ENCODE results near the gene CDHR5.

CDHR5 gene

GRCh38 chr11:620935-621814 lies 3.6 kb downstream of the CDHR5 start:
- no peak for DNase-seq

GRCh38 chr11:620201-620600 lies 4.6 kb downstream of the CDHR5 start:
- no peak for DNase-seq

GRCh38 chr11:619628-620050 lies 5.1 kb downstream of the CDHR5 start:
- no peak for DNase-seq

- no peak for DNase-seq
Observed at GRCh38 chr11:618856-619627, 5.7 kb downstream of the CDHR5 start.

GRCh38 chr11:617912-618682 lies 6.7 kb downstream of the CDHR5 start:
- DNase-seq: no peak

- no peak for DNase-seq
Observed at GRCh38 chr11:617199-617911, 7.4 kb downstream of the CDHR5 start.

- no peak for DNase-seq
Observed at GRCh38 chr11:616320-617198, 8.2 kb downstream of the CDHR5 start.

- DNase-seq: peak; percentile 83
Observed at GRCh38 chr11:615504-616319, 9.0 kb downstream of the CDHR5 start, which contains the start of gene IRF7. TSS of gene IRF7 (minus strand) at chr11:615950. CDS start at chr11:615364, 586 bp downstream.

GRCh38 chr11:614623-615503 lies 9.9 kb downstream of the CDHR5 start:
- no peak for DNase-seq

GRCh38 chr11:614021-614622 lies 10.6 kb downstream of the CDHR5 start:
- DNase-seq: no peak

- peak; percentile 59 for DNase-seq
Observed at GRCh38 chr11:613369-613968, 11.3 kb downstream of the CDHR5 start.

GRCh38 chr11:612961-613300 lies 11.8 kb downstream of the CDHR5 start:
- DNase-seq: no peak

- no peak for DNase-seq
Observed at GRCh38 chr11:612201-612960, 12.4 kb downstream of the CDHR5 start.

GRCh38 chr11:611001-611996 lies 13.5 kb downstream of the CDHR5 start:
- no peak for DNase-seq

- DNase-seq: no peak
Observed at GRCh38 chr11:610146-610801, 14.5 kb downstream of the CDHR5 start.

- DNase-seq: no peak
Observed at GRCh38 chr11:609341-609811, 15.4 kb downstream of the CDHR5 start.
